A673 (cell line): ENCODE data around the gene ZNF593OS. TPM values are rescaled to one million over a fixed set of nuclear protein-coding genes. Genes with fewer than 3 reads are reported as not detected.

Source experiments
- BruUV-seq: library from RNA; stranded (reverse); fragments of 400-500 nt; replicated peaks from 2 replicates; lab custom pipeline; 2021; lab: Mats Ljungman, UMichigan
- CTCF ChIA-PET: fragments of 300-600 bp; sonication (Branson Sonifier 250); formaldehyde crosslinking; loops from one replicate; lab custom pipeline; 2022; ENCODE audit warnings: antibody characterized with exemption; lab: Charles Lee
- POLR2A ChIA-PET: fragments of 300-600 bp; sonication (Branson Sonifier 250); formaldehyde crosslinking; loops from one replicate; lab custom pipeline; 2022; ENCODE audit warnings: antibody characterized with exemption; ENCODE audit not compliant: low non-redundant PET; lab: Charles Lee
- DNase-seq: peaks from one replicate; pipeline ENCODE4 v3.0.0-alpha.2; 2015; ENCODE audit warnings: low spot score
- H3K27ac ChIP-seq: fragments of 200-600 bp; sonication (generic); 2 replicates; pipeline ENCODE4 v1.5.1; 2016; ENCODE audit warnings: mixed run types, low read depth, mild to moderate bottlenecking, mixed read lengths, antibody characterized with exemption, low read length; ENCODE audit not compliant: poor library complexity, severe bottlenecking
- H3K27me3 ChIP-seq: fragments of 200-600 bp; sonication (generic); replicated peaks from 2 replicates; pipeline ENCODE4 v1.6.1; 2017; ENCODE audit warnings: mixed run types, low read depth, mild to moderate bottlenecking, mixed read lengths, antibody characterized with exemption, low read length; ENCODE audit not compliant: insufficient read depth, poor library complexity
- H3K36me3 ChIP-seq: fragments of 200-600 bp; sonication (generic); 2 replicates; pipeline ENCODE4 v1.6.1; 2016; ENCODE audit warnings: mixed run types, mild to moderate bottlenecking, mixed read lengths, antibody characterized with exemption, low read length; ENCODE audit not compliant: insufficient read depth, poor library complexity, severe bottlenecking
- H3K4me1 ChIP-seq: fragments of 200-600 bp; sonication (generic); 2 replicates; pipeline ENCODE4 v1.6.1; 2017; ENCODE audit warnings: mixed run types, mild to moderate bottlenecking, mixed read lengths, antibody characterized with exemption, low read length; ENCODE audit not compliant: insufficient read depth, poor library complexity, severe bottlenecking
- H3K4me3 ChIP-seq: fragments of 200-600 bp; sonication (generic); 2 replicates; pipeline ENCODE4 v1.5.1; 2016; ENCODE audit warnings: low read depth, mixed run types, mild to moderate bottlenecking, mixed read lengths, low read length; ENCODE audit not compliant: poor library complexity, severe bottlenecking
- H3K9me3 ChIP-seq: fragments of 200-600 bp; sonication (generic); 2 replicates; pipeline ENCODE4 v1.6.1; 2016; ENCODE audit warnings: mixed run types, low read depth, mild to moderate bottlenecking, mixed read lengths, antibody characterized with exemption, low read length; ENCODE audit not compliant: poor library complexity, severe bottlenecking
- EZH2 ChIP-seq: fragments of 200-600 bp; sonication (generic); IDR thresholded peaks from 2 replicates; pipeline ENCODE4 v1.6.1; 2017; ENCODE audit warnings: borderline replicate concordance, low read depth, mild to moderate bottlenecking, mixed read lengths, antibody characterized with exemption, low read length; ENCODE audit not compliant: poor library complexity, severe bottlenecking
- intact Hi-C: fragments of 100-400 bp; cut with micrococcal nuclease; formaldehyde crosslinking; loops from one replicate; pipeline ENCODE4 v1.10.0; 2022; ENCODE audit not compliant: unreplicated experiment
- total RNA-seq: library from RNA; stranded (reverse); gene quantifications from 2 replicates; pipeline ENCODE4 v1.2.3, GENCODE V29; 2021
- TF ChIP-seq, protein P1 (sequence below): fragments of 300-800, 200-600 bp; sonication (generic); conservative IDR thresholded peaks from 2 replicates; pipeline ENCODE4 v1.5.1; 2017; ENCODE audit warnings: low read depth, mild to moderate bottlenecking, antibody characterized with exemption, low read length, moderate library complexity, mixed read lengths

The ZNF593OS gene
- total RNA-seq, 1 experiment from 2014 or later, result not detected

DNA sequence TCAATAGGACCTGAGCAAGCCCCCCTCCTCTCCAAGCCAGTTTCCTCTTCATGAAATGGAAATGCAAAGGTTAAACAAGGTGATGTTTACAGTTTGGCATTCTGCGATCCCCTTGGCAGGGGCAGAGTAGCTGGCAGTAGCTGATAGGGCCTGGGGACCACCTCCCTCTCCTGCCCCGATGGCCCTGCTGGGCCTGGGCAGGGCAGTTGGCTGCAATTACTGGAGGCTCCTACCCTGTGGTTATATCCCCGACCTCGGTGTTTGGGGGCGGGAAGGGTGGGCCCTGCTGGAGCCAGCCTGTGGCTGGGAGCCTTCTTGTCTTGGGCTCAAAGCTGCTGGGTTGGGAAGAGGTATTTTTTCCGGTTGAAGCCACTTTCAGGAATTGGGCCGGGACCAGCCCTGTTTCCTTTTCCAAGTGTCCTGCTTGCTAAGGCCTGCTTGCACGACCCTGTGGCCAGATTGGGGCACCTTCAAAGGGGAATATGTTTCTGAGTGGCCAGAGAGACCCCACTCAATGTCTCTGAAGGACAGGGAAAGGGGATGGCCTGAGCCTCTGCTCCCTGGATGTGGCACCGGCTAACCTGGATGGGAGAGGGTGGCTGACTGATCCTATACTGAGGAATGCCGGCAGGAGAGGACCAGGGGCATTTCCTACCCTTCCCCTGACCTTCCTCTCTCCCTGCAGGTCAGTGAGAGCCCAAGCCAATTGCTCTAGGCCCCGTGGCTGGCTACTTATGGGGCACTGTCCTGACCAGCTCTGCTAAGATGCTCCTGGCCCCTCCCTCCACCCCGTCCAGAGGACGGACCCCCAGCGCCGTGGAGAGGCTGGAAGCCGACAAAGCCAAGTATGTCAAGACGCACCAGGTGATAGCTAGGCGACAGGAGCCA is 10.9 kb downstream of the ZNF593OS start:
- POLR2A ChIA-PET, result no interaction called here
- no peak overlapping the region for H3K27ac ChIP-seq
- intact Hi-C loops, result no loop called here
- no peak for DNase-seq
- no peak overlapping the region for H3K4me3 ChIP-seq
- TF ChIP-seq, protein P1, sequence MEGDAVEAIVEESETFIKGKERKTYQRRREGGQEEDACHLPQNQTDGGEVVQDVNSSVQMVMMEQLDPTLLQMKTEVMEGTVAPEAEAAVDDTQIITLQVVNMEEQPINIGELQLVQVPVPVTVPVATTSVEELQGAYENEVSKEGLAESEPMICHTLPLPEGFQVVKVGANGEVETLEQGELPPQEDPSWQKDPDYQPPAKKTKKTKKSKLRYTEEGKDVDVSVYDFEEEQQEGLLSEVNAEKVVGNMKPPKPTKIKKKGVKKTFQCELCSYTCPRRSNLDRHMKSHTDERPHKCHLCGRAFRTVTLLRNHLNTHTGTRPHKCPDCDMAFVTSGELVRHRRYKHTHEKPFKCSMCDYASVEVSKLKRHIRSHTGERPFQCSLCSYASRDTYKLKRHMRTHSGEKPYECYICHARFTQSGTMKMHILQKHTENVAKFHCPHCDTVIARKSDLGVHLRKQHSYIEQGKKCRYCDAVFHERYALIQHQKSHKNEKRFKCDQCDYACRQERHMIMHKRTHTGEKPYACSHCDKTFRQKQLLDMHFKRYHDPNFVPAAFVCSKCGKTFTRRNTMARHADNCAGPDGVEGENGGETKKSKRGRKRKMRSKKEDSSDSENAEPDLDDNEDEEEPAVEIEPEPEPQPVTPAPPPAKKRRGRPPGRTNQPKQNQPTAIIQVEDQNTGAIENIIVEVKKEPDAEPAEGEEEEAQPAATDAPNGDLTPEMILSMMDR, result no peak
- no peak for TF ChIP-seq EZH2
- no peaks in the 10 kb centered on the region for H3K9me3 ChIP-seq
- H3K4me1 ChIP-seq, result peaks cover 28% of the 10 kb centered on the region
- CTCF ChIA-PET, result no interaction called here
- H3K36me3 ChIP-seq, result no peaks in the 10 kb centered on the region
- H3K27me3 ChIP-seq, result no peaks in the 10 kb centered on the region
- BruUV-seq, result no TSS peak

DNA sequence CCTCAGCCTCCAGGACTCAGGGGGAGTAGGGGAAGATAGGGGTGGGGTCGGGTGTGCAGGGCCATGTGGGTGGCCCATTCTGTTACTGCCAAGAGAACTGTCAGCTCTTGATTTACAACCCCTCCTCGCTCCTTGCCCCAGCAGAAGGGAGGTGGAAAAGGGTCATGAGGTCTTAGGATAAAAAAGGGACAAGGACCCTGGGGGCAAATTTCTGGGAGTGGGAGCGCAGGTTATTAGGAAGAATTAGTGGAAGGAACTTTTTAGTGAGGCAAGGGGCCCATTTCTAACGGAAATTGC is 11.9 kb downstream of the ZNF593OS start:
- Histone ChIP-seq H3K27ac (no peak overlapping the region), H3K36me3 (no peaks in the 10 kb centered on the region), H3K27me3 (no peaks in the 10 kb centered on the region), H3K4me3 (no peak overlapping the region), H3K4me1 (peaks cover 36% of the 10 kb centered on the region), H3K9me3 (no peaks in the 10 kb centered on the region)
- TF ChIP-seq, protein P1, result no peak
- no peak for TF ChIP-seq EZH2
- no TSS peak for BruUV-seq
- no peak for DNase-seq
- CTCF ChIA-PET, result interaction anchor here (0.7 kb wide), 1 partner anchor 21 kb away, joined by 3 read pairs; no protein-coding TSS in a partner anchor
- intact Hi-C loops, result no loop called here
- POLR2A ChIA-PET, result interaction anchor here (0.5 kb wide), 1 partner anchor 17 kb away, joined by 4 read pairs; no protein-coding TSS in a partner anchor

DNA sequence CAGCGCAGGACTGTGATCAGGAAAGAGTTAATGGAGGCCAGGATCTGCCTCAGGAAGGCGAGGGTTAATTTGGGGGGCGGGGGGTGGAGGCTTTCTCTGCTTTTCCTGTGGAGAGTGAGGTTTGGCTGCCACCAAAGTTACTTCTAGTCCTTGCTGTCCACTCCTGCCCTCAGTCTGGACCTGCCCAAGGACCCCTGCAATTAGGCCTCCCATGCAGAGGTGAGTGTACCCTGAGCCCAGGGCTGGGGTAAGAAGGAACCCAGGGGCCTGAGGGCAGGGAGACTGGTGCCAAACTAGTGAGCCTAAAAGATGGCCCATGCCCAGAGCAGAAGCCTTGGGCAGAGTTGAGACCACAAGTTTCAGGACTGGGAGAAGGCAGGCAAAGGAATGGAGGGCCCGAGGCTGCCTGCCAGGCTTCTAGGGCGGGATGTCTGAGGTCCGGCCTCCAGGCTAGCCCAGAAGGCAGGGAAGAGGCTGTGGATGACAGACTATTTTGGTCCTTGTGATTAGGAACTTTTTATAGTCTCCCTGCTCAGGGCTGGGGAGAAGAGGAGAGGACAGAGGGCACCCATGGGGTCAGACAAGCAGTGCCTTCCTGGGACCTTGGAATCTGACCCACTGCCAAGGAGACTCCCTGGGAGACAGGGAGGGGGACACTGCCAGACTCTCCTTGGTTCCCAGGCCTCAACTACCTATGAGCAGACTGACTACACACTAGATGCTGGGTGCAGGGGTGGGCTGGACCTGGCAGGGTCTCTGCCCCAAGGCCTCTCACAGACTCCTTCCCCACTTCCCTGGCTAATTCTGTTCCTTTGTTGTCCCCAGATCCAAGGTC is 12.5 kb downstream of the ZNF593OS start, which contains the start of gene FAM110D:
FAM110D (plus strand) TSS at position 172 of the 835 bp plus-strand sequence. CDS start 2,213 bp downstream, outside the sequence.
- Histone ChIP-seq H3K36me3 (no peaks in the 10 kb centered on the region), H3K9me3 (no peaks in the 10 kb centered on the region), H3K27ac (no peak within 1 kb of the TSS), H3K4me1 (peaks cover 35% of the 10 kb centered on the region), H3K27me3 (no peaks in the 10 kb centered on the region), H3K4me3 (no peak within 1 kb of the TSS)
- no peak for TF ChIP-seq EZH2
- TF ChIP-seq, protein P1, result no peak
- no peak for DNase-seq
- ChIA-PET CTCF (interaction anchor here (0.7 kb wide), 1 partner anchor 20 kb away, joined by 3 read pairs; no protein-coding TSS in a partner anchor), POLR2A (interaction anchor here (0.5 kb wide), 1 partner anchor 17 kb away, joined by 4 read pairs; no protein-coding TSS in a partner anchor)
- BruUV-seq, result no TSS peak
- intact Hi-C loops, result no loop called here
